Measurements from ENCODE around the gene OTULIN. TPM values are rescaled to one million over a fixed set of nuclear protein-coding genes. Genes with fewer than 3 reads are reported as not detected.

The OTULIN gene
- total RNA-seq, 2 experiments from 2014 or later, result 69.6 to 71.7 TPM

DNA sequence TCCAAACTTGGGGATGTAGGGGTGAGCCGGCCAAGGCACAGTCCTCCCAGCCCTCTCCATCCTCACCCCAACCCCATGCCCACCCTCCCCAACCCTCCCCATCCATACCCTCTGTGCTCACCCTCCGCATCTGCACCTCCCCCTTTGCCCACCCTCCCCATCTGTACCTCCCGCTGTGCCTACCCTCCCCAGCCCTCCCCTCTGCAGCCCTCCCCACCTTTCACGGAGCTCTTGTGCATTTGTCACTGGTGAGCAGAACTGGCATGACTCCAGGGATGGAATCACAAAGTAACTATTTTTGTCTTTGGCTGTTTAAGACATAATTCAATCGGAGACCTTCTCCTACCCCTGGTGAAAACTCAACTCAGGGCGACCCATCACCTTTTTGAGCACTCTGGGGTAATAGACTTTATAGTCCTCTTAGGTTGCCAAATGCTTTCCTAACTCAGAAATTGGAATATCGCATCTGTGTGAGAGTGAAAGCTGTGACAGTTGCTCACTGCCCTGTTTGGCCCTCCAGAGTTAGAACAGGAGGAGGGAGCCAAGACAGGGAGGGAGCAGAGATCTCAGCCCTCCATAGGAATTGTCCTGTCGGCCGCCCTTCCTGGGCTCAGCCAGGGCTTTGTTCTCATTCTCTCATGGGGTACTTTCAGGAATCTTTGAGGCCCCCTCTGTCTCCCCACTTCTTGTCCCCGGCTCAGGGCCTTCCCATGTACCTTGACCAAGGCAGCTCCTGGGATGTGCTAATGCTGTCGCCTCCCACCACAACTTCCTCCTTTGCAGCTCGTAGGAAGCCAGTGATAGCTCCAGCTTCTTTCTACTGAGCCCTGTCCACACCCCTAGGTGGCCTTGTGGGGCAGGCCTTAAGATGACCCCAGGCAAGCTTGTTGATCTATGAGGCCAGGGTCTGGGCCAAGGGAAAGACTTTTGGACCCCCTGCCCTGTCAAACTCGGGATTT is 36.2 kb downstream of the OTULIN start:
- Mint-ChIP-seq H3K4me1 (peaks cover 78% of the 10 kb centered on the region), H3K27ac (peak overlapping the region; percentile 57), H3K36me3 (ENCODE audit: low read depth) (peaks cover 89% of the 10 kb centered on the region), H3K4me3 (no peak overlapping the region), H3K27me3 (no peaks in the 10 kb centered on the region), H3K9me3 (no peaks in the 10 kb centered on the region)
- ChIA-PET POLR2A (interaction anchor here (1.4 to 2.9 kb wide), 2 partner anchors 14 to 33 kb away, joined by 3 to 8 read pairs; no protein-coding TSS in a partner anchor), CTCF (interaction anchor here (1.1 kb wide), 1 partner anchor 15 kb away, joined by 4 read pairs; no protein-coding TSS in a partner anchor)
- DNase-seq, result no peak

DNA sequence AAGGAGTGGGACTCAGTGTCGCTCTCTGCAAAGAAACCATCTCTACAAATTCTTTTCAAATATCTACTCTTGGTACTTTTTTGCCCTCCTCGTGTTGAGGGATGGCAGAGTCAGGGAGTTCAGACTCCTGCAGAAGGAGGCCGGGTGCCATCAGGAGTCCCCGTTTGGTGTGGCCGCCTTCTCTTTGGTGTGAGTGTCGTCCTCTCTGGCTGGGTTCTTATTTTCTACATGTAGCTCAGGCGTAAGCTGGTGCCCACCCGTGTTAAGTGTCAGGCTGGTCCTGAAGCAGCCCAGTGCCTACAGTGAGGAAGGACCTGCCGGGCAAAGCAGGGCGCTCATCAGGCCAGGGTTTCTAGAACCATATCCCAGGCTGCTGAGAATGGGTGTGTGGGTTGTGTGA is 37.0 kb downstream of the OTULIN start:
- H3K9me3 Mint-ChIP-seq, result no peaks in the 10 kb centered on the region
- CTCF ChIA-PET, result interaction anchor here (1.1 kb wide), 1 partner anchor 16 kb away, joined by 4 read pairs; no protein-coding TSS in a partner anchor
- H3K27me3 Mint-ChIP-seq, result no peaks in the 10 kb centered on the region
- H3K36me3 Mint-ChIP-seq (ENCODE audit: low read depth), result peaks cover 89% of the 10 kb centered on the region
- H3K4me3 Mint-ChIP-seq, result no peak overlapping the region
- peaks cover 80% of the 10 kb centered on the region for H3K4me1 Mint-ChIP-seq
- H3K27ac Mint-ChIP-seq, result peak overlapping the region; percentile 57
- POLR2A ChIA-PET, result interaction anchor here (1.4 to 2.9 kb wide), 2 partner anchors 15 to 34 kb away, joined by 3 to 8 read pairs; no protein-coding TSS in a partner anchor
- DNase-seq, result no peak

DNA sequence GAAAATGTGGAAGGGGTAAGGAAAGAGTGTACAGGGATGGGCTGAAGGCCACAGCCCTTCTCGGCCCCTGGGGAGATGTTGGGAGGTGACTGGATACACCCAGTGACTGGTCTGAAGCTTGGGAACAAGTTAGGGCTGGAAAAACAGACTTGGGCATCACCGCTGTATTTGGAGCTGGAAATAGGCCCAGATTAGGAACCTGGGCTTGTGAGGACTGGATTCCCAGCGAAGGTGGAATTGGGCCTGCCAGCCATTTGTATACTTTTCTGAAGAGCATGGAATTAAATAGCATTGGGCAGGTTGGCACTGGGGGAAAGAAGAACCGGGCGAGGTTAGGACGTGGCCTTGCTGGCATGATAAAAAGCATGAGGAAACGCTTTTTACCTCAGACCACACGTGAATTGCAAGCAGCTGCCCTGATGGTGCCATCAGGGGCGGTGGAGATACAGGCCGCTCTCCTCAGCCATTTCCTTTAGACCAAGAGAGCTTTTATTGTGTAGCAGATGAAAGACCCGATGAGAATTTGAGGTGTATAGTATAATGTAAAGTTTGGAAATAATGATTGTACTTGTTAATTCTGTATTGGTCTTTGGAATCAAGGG is 37.8 kb downstream of the OTULIN start:
- Mint-ChIP-seq H3K36me3 (ENCODE audit: low read depth) (peaks cover 91% of the 10 kb centered on the region), H3K4me1 (peaks cover 85% of the 10 kb centered on the region), H3K27me3 (no peaks in the 10 kb centered on the region), H3K9me3 (no peaks in the 10 kb centered on the region), H3K4me3 (no peak overlapping the region), H3K27ac (peak overlapping the region; percentile 57)
- no peak for DNase-seq
- POLR2A ChIA-PET, result interaction anchor here (1.4 to 2.9 kb wide), 2 partner anchors 16 to 35 kb away, joined by 3 to 8 read pairs; no protein-coding TSS in a partner anchor
- CTCF ChIA-PET, result interaction anchor here (1.1 to 1.9 kb wide), 3 partner anchors 16 to 25 kb away, joined by 4 to 11 read pairs (median 6); no protein-coding TSS in a partner anchor

DNA sequence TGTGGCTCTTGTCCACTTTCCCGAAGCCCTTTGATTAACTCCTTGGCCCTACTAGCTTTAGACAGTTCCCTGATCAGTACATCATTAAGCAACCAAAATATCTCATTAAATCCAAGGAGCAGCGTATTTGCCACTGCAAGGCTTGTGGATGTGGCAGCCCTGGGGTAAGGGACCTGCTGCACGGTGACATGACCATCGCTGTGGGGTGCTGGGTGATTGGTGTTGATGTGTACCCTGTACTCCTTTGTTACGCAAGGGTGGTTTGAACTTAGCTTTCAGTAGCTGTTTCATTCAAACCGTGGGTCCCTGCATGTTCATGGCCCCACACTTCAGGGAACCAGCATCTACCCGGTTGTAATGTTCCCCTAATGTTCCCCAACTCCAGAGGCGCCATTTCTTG is 41.0 kb downstream of the OTULIN start:
- H3K4me1 Mint-ChIP-seq, result peaks cover 89% of the 10 kb centered on the region
- no peak overlapping the region for H3K4me3 Mint-ChIP-seq
- no peak for DNase-seq
- no peaks in the 10 kb centered on the region for H3K27me3 Mint-ChIP-seq
- no peaks in the 10 kb centered on the region for H3K9me3 Mint-ChIP-seq
- peaks cover 93% of the 10 kb centered on the region for H3K36me3 Mint-ChIP-seq (ENCODE audit: low read depth)
- ChIA-PET CTCF (interaction anchor here (0.6 to 4.3 kb wide), 6 partner anchors 20 to 167 kb away, joined by 3 to 24 read pairs (median 5); no protein-coding TSS in a partner anchor), POLR2A (interaction anchor here (0.8 to 1.7 kb wide), 6 partner anchors 20 to 165 kb away, joined by 3 to 7 read pairs (median 4); no protein-coding TSS in a partner anchor)
- H3K27ac Mint-ChIP-seq, result peak overlapping the region; percentile 100

DNA sequence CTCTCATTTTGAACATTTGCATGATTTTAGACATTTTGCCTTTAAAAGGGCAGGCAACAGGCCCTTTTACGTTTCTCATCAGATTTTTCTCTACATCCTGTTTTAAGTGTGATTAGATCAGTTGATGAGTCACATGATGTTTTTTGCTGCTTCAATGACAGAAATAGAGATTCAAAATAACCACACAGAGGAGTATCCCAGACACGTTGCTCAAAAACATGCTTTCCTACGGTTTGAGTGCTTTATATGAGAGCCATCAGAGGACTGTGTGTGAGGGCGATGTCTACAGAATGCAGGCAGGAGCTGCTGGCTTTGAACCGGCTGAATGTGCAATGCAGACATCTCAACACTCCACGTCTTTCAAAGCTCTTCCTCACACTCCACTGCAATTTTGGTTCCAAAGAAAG is 42.1 kb downstream of the OTULIN start:
- no peaks in the 10 kb centered on the region for H3K9me3 Mint-ChIP-seq
- ChIA-PET POLR2A (interaction anchor here (0.9 to 3.7 kb wide), 14 partner anchors 9 to 341 kb away, joined by 3 to 18 read pairs (median 7); partner anchors contain the start of gene OTULIN), CTCF (interaction anchor here (0.7 to 4.3 kb wide), 7 partner anchors 21 to 297 kb away, joined by 3 to 24 read pairs (median 6); no protein-coding TSS in a partner anchor)
- peaks cover 80% of the 10 kb centered on the region for H3K4me1 Mint-ChIP-seq
- no peaks in the 10 kb centered on the region for H3K27me3 Mint-ChIP-seq
- H3K27ac Mint-ChIP-seq, result peak overlapping the region; percentile 100
- peak overlapping the region; percentile 69 for H3K4me3 Mint-ChIP-seq
- DNase-seq, result peak; percentile 47
- peaks cover 93% of the 10 kb centered on the region for H3K36me3 Mint-ChIP-seq (ENCODE audit: low read depth)

DNA sequence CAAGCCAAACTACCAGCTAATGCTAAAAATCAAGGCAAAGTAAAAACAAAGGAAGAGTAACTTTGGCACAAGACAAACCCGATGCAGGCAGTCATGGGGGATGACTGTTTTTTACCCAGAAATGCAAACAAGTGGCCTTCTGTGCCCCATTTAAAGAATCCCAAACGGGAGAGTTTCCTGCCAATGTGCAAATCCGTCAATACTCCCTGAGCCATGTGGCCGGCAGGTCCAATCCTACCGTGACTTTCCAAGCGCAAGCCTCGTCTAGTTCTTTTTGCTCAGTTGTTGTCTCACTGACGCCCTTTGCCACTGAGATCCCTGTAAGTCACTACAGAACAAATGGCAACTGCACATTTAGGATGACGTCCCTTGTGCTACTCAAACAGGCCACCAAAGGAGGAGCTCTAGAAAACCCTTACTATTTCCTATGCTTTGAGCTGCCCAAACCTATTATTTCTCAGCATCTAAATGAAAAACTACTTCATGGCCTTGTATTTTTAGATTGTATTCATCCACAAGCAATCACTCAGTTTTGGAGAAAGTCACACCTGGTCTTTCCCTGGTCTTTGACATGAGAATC is 43.4 kb downstream of the OTULIN start:
- Mint-ChIP-seq H3K27me3 (no peaks in the 10 kb centered on the region), H3K27ac (peak overlapping the region; percentile 100), H3K4me3 (no peak overlapping the region), H3K9me3 (no peaks in the 10 kb centered on the region), H3K36me3 (ENCODE audit: low read depth) (peaks cover 94% of the 10 kb centered on the region), H3K4me1 (peaks cover 72% of the 10 kb centered on the region)
- ChIA-PET CTCF (interaction anchor here (0.7 to 4.3 kb wide), 9 partner anchors 12 to 329 kb away, joined by 3 to 24 read pairs (median 4); no protein-coding TSS in a partner anchor), POLR2A (interaction anchor here (0.7 to 3.7 kb wide), 16 partner anchors 9 to 342 kb away, joined by 3 to 18 read pairs (median 7); partner anchors contain the start of gene OTULIN)
- no peak for DNase-seq

DNA sequence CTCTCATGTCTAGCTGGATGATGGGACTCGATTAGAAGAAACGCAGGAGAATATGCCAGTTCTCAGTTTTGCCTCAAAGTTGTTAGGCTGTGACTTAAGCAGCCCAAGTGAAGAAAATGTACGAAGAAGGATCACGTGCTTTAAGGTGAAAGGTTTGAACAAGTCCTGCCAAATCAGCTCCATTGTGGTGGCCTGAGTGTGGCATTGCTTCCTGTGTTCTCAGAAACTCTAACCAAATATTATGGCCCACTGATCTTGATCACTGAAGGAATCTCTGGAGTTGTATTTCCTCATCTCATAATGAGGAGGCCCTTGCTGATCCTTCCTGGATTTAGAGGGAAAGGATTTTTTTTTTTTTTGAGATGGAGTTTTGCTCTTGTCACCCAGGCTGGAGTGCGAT is 44.0 kb downstream of the OTULIN start:
- POLR2A ChIA-PET, result interaction anchor here (0.7 to 3.7 kb wide), 13 partner anchors 9 to 343 kb away, joined by 3 to 18 read pairs (median 7); partner anchors contain the start of gene OTULIN
- H3K27ac Mint-ChIP-seq, result peak overlapping the region; percentile 100
- no peaks in the 10 kb centered on the region for H3K27me3 Mint-ChIP-seq
- CTCF ChIA-PET, result interaction anchor here (0.7 to 4.3 kb wide), 9 partner anchors 11 to 295 kb away, joined by 3 to 24 read pairs (median 4); no protein-coding TSS in a partner anchor
- peaks cover 66% of the 10 kb centered on the region for H3K4me1 Mint-ChIP-seq
- DNase-seq, result peak; percentile 41
- H3K36me3 Mint-ChIP-seq (ENCODE audit: low read depth), result peaks cover 92% of the 10 kb centered on the region
- no peaks in the 10 kb centered on the region for H3K9me3 Mint-ChIP-seq
- no peak overlapping the region for H3K4me3 Mint-ChIP-seq

DNA sequence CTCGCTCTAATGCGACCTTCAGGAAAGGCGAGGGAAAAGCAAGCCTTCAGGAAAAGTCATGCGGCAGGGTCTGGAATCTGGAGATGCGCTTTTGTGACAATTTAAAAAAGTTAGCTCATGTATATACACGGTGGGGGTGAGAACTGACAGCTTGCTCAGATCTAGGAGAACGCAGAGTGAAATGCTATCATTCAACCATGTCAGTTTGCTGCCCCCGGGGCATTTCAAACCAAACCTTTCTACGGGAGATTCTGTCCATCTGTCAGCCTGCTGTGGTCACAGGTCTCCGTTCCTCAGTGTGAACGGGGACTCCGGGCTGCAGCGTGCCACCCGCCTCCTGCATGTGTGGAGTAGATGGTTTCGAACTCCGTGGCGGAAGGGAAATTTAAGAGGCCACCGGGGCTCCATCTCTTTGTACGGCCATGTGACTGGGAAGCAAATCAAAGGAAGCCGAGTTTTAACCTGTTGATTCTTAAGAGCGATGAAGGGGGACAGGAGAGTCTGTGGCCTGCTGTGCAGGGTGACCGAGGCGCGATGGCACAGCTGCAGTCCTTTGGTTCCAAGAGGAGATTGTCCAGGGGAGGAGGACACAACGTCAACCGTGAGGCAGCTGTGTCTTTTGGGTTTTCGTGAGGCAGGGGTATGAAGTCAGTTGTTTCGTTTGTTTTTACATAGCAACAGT is 45.9 kb downstream of the OTULIN start:
- Mint-ChIP-seq H3K4me3 (no peak overlapping the region), H3K4me1 (peaks cover 52% of the 10 kb centered on the region), H3K27me3 (no peaks in the 10 kb centered on the region), H3K36me3 (ENCODE audit: low read depth) (peaks cover 88% of the 10 kb centered on the region), H3K9me3 (no peaks in the 10 kb centered on the region), H3K27ac (peak overlapping the region; percentile 12)
- ChIA-PET POLR2A (no interaction called here), CTCF (no interaction called here)
- DNase-seq, result no peak

DNA sequence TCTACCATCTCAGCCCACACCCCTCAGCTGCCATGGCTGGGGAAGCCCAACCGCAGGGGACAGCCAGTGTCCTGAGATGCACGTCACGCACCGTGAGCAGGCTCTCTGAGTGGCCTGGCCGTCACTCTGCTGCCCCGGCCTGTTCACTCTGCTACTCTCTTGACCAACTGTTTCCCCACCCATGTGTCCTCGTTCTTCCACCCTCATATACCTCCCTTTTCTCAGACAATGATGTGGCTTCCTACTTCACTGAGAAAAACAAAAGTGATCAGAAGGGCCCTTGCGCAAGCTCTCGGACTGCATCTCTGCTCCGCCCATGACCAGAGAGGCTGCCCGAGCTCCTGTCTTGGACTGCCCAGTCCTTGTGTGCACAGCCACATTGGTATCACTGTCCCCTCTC is 47.6 kb downstream of the OTULIN start:
- ChIA-PET POLR2A (no interaction called here), CTCF (no interaction called here)
- Mint-ChIP-seq H3K36me3 (ENCODE audit: low read depth) (peaks cover 86% of the 10 kb centered on the region), H3K27ac (peak overlapping the region; percentile 45), H3K4me3 (no peak overlapping the region), H3K9me3 (no peaks in the 10 kb centered on the region), H3K27me3 (no peaks in the 10 kb centered on the region), H3K4me1 (peaks cover 35% of the 10 kb centered on the region)
- no peak for DNase-seq

DNA sequence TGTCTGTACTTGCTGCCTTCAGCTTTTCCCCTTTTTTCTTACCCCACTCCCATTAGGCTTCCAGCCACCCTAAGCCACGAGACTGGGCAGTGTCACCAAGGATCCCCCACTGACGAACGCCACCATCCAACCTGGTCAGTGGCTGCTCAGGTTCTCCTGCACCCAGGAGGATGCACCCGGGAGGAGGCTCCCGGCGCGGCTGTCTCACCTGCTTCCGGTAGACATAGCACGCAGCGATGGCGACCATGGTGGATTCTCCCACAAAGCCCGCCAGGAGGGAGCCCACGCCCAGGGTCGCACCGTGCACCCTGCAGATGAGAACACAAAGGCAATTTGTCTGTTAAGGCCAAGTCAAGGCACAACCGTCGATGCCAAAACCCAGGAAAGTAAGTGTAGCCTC is 48.1 kb downstream of the OTULIN start:
- peaks cover 31% of the 10 kb centered on the region for H3K4me1 Mint-ChIP-seq
- H3K36me3 Mint-ChIP-seq (ENCODE audit: low read depth), result peaks cover 84% of the 10 kb centered on the region
- no peaks in the 10 kb centered on the region for H3K27me3 Mint-ChIP-seq
- H3K9me3 Mint-ChIP-seq, result no peaks in the 10 kb centered on the region
- H3K4me3 Mint-ChIP-seq, result no peak overlapping the region
- POLR2A ChIA-PET, result no interaction called here
- CTCF ChIA-PET, result no interaction called here
- peak overlapping the region; percentile 31 for H3K27ac Mint-ChIP-seq
- no peak for DNase-seq

DNA sequence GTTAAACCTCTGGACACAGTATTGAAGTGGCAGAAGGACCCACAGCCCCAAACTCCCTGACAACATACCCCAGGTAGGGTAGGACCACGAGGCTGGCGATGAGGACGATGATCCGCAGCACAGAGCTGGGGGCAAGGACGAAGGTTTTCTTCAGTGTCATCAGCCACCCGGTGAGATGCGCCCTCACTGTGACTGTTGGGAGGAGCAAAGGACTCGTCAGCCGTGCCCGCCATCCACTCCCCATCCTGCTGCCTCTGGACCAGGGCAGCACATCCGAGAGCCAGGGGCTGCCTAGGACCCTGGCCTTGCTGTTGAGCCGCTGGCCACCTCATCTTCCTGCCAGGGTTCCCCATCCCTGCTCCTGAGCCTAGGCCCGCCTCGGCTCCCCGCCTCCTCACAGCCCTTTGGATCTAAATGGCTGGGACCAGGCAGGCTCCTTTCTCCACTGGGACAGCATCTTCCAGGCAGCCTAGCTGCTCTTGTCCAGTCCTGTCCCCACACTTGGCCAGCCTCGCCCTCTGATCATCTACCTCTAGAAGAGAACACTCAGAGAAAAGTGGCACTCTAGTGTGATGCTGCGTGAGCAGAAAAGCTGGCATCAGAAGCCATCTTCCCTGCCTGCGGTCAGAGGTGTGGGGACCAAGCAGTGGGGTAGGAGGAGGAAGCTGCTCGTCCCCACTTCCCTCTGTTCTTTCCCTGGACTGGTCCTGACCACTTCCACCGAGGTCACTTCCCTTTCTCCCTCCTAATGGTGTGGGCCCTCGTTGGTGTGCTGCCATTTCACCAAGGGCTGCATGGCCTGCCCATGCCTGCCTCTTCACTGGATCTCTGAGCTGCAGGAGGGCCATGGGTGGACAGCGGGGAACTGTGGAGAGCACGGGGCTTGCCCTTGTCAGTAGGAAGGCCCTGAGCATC is 49.2 kb downstream of the OTULIN start:
- no peak overlapping the region for H3K4me3 Mint-ChIP-seq
- peak overlapping the region; percentile 49 for H3K27ac Mint-ChIP-seq
- no peaks in the 10 kb centered on the region for H3K27me3 Mint-ChIP-seq
- DNase-seq, result no peak
- H3K36me3 Mint-ChIP-seq (ENCODE audit: low read depth), result peaks cover 82% of the 10 kb centered on the region
- H3K9me3 Mint-ChIP-seq, result no peaks in the 10 kb centered on the region
- POLR2A ChIA-PET, result interaction anchor here (1.0 kb wide), 1 partner anchor 44 kb away, joined by 3 read pairs; no protein-coding TSS in a partner anchor
- CTCF ChIA-PET, result interaction anchor here (1.1 kb wide), 1 partner anchor 14 kb away, joined by 3 read pairs; no protein-coding TSS in a partner anchor
- peaks cover 21% of the 10 kb centered on the region for H3K4me1 Mint-ChIP-seq

Measured in activated CD4-positive, alpha-beta memory T cell treated with anti-CD3 and anti-CD28 coated beads, Interleukin-2, amount 10 ng/mL, durations not matched to agents 7 days and 5 days (primary cell).